Measurements from ENCODE around the gene CPT1C. TPM values are rescaled to one million over a fixed set of nuclear protein-coding genes. Genes with fewer than 3 reads are reported as not detected.

CPT1C gene
- total RNA-seq, 1 donor from 2014 or later = 3.9 TPM

DNA sequence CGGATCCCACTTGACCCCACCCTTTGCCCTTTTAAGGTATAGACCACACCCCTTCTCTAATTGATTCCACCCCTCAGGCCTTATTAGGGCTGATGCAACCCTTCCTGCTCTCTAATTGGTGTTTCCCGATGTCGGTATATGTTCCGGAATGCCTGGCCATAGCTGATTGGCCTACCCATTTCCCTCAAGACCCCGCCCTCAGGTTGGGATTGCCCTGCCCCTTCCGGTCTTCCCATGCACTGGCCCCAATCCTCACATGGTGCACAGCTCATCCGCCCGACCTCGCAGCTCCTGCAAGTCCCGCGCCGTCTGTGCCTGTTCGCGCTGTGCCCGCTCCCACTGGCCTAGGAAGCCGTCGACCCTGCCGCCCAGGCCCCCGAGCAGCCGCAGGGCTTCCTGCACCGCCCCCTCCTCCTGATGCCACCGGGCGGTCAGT, 54.0 kb downstream of the CPT1C start:
- Mint-ChIP-seq H3K27ac (no peak overlapping the region), H3K4me1 (ENCODE audit: low read depth) (no peaks in the 10 kb centered on the region), H3K4me3 (no peak overlapping the region), H3K27me3 (ENCODE audit: insufficient read depth) (peaks cover 3% of the 10 kb centered on the region), H3K9me3 (no peaks in the 10 kb centered on the region), H3K36me3 (ENCODE audit: low read depth) (no peaks in the 10 kb centered on the region)
- no peak for DNase-seq (ENCODE audit: low spot score)
- intact Hi-C loops (cut with micrococcal nuclease) = no loop called here

- no peaks in the 10 kb centered on the region for H3K4me1 Mint-ChIP-seq (ENCODE audit: low read depth)
- H3K27me3 Mint-ChIP-seq (ENCODE audit: insufficient read depth) = peaks cover 3% of the 10 kb centered on the region
- no peaks in the 10 kb centered on the region for H3K36me3 Mint-ChIP-seq (ENCODE audit: low read depth)
- no peak overlapping the region for H3K4me3 Mint-ChIP-seq
- peak; percentile 3 for DNase-seq (ENCODE audit: low spot score)
- no peaks in the 10 kb centered on the region for H3K9me3 Mint-ChIP-seq
- intact Hi-C loops (cut with micrococcal nuclease) = no loop called here
- H3K27ac Mint-ChIP-seq = no peak overlapping the region
These were observed 55.5 kb downstream of the CPT1C start for GRCh38 chr19:49746206-49746958.

- intact Hi-C loops (cut with micrococcal nuclease) = no loop called here
- H3K27ac Mint-ChIP-seq = no peak overlapping the region
- DNase-seq (ENCODE audit: low spot score) = no peak
- no peaks in the 10 kb centered on the region for H3K9me3 Mint-ChIP-seq
- no peak overlapping the region for H3K4me3 Mint-ChIP-seq
- H3K4me1 Mint-ChIP-seq (ENCODE audit: low read depth) = no peaks in the 10 kb centered on the region
- H3K27me3 Mint-ChIP-seq (ENCODE audit: insufficient read depth) = peaks cover 3% of the 10 kb centered on the region
- H3K36me3 Mint-ChIP-seq (ENCODE audit: low read depth) = no peaks in the 10 kb centered on the region
These were observed 58.3 kb downstream of the CPT1C start for GRCh38 chr19:49749055-49749716.

- Mint-ChIP-seq H3K4me1 (ENCODE audit: low read depth) (no peaks in the 10 kb centered on the region), H3K9me3 (no peaks in the 10 kb centered on the region), H3K4me3 (no peak overlapping the region), H3K27me3 (ENCODE audit: insufficient read depth) (peaks cover 4% of the 10 kb centered on the region), H3K36me3 (ENCODE audit: low read depth) (no peaks in the 10 kb centered on the region), H3K27ac (no peak overlapping the region)
- no peak for DNase-seq (ENCODE audit: low spot score)
- intact Hi-C loops (cut with micrococcal nuclease) = no loop called here
These were observed 58.9 kb downstream of the CPT1C start for GRCh38 chr19:49749771-49750170.

GRCh38 chr19:49752701-49753100, 61.8 kb downstream of the CPT1C start:
- H3K36me3 Mint-ChIP-seq (ENCODE audit: low read depth) = no peaks in the 10 kb centered on the region
- H3K9me3 Mint-ChIP-seq = peaks cover 10% of the 10 kb centered on the region

GRCh38 chr19:49755956-49756355, 65.0 kb downstream of the CPT1C start:
- Mint-ChIP-seq H3K4me3 (no peak overlapping the region), H3K27ac (no peak overlapping the region), H3K27me3 (ENCODE audit: insufficient read depth) (peaks cover 3% of the 10 kb centered on the region), H3K9me3 (peaks cover 10% of the 10 kb centered on the region), H3K36me3 (ENCODE audit: low read depth) (no peaks in the 10 kb centered on the region), H3K4me1 (ENCODE audit: low read depth) (no peaks in the 10 kb centered on the region)
- intact Hi-C loops (cut with micrococcal nuclease) = no loop called here
- DNase-seq (ENCODE audit: low spot score) = no peak

More at GRCh38 chr19:49752701-49753100, 61.8 kb downstream of the CPT1C start:
- Mint-ChIP-seq H3K27me3 (ENCODE audit: insufficient read depth) (peaks cover 4% of the 10 kb centered on the region), H3K27ac (no peak overlapping the region), H3K4me3 (no peak overlapping the region), H3K4me1 (ENCODE audit: low read depth) (no peaks in the 10 kb centered on the region)
- intact Hi-C loops (cut with micrococcal nuclease) = no loop called here
- DNase-seq (ENCODE audit: low spot score) = no peak

DNA sequence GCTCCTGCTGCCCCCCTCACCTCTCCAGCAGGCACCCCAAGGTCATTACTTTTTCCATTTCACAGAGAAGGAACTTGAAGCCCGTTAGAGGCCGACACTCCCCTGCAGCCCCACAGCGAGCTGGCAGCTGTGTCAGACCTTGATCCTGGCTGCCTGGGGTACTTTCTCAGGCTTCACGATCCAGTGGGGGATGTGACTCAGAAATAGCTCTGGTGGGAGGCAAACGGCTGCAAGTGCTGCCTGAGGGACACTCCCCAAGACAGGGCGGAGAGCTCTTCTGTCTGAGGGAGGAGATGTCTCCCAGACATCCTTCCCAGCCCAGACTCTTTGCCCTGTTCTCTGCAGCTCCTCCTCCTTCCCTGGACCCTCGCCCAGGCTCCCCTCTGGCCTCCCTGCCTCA, 67.4 kb downstream of the CPT1C start:
- Mint-ChIP-seq H3K9me3 (peaks cover 10% of the 10 kb centered on the region), H3K36me3 (ENCODE audit: low read depth) (no peaks in the 10 kb centered on the region), H3K4me3 (no peak overlapping the region), H3K27me3 (ENCODE audit: insufficient read depth) (peaks cover 3% of the 10 kb centered on the region), H3K4me1 (ENCODE audit: low read depth) (no peaks in the 10 kb centered on the region), H3K27ac (no peak overlapping the region)
- intact Hi-C loops (cut with micrococcal nuclease) = no loop called here
- no peak for DNase-seq (ENCODE audit: low spot score)

GRCh38 chr19:49761249-49761624, 70.3 kb downstream of the CPT1C start:
- Mint-ChIP-seq H3K27ac (no peak overlapping the region), H3K4me3 (no peak overlapping the region), H3K9me3 (peaks cover 2% of the 10 kb centered on the region), H3K36me3 (ENCODE audit: low read depth) (no peaks in the 10 kb centered on the region), H3K4me1 (ENCODE audit: low read depth) (peaks cover 8% of the 10 kb centered on the region), H3K27me3 (ENCODE audit: insufficient read depth) (peaks cover 2% of the 10 kb centered on the region)
- DNase-seq (ENCODE audit: low spot score) = no peak
- intact Hi-C loops (cut with micrococcal nuclease) = no loop called here

GRCh38 chr19:49761625-49762311, 70.9 kb downstream of the CPT1C start:
- DNase-seq (ENCODE audit: low spot score) = peak; percentile 5
- Mint-ChIP-seq H3K4me3 (peak overlapping the region; percentile 46), H3K9me3 (no peaks in the 10 kb centered on the region), H3K27me3 (ENCODE audit: insufficient read depth) (peaks cover 2% of the 10 kb centered on the region), H3K4me1 (ENCODE audit: low read depth) (peaks cover 8% of the 10 kb centered on the region), H3K36me3 (ENCODE audit: low read depth) (no peaks in the 10 kb centered on the region), H3K27ac (peak overlapping the region; percentile 73)
- intact Hi-C loops (cut with micrococcal nuclease) = no loop called here

- Mint-ChIP-seq H3K9me3 (no peaks in the 10 kb centered on the region), H3K27ac (peak within 1 kb of the TSS; percentile 73), H3K4me1 (ENCODE audit: low read depth) (peaks cover 19% of the 10 kb centered on the region), H3K27me3 (ENCODE audit: insufficient read depth) (peaks cover 2% of the 10 kb centered on the region), H3K4me3 (no peak within 1 kb of the TSS), H3K36me3 (ENCODE audit: low read depth) (no peaks in the 10 kb centered on the region)
- intact Hi-C loops (cut with micrococcal nuclease) = no loop called here
- DNase-seq (ENCODE audit: low spot score) = no peak
These were observed 72.3 kb downstream of the CPT1C start, which contains the start of gene TSKS for GRCh38 chr19:49763230-49763629. Gene TSKS, minus strand, starts transcription at chr19:49763306. Its CDS starts 59 bp downstream, at chr19:49763247.

Other genes with a start within 250 kb of the CPT1C start
- 0.16 TPM in 1 of 2 replicates, not detected in the other for gene SLC17A7, start 249.6 kb upstream of the CPT1C start, total RNA-seq
- gene PIH1D1, start 239.3 kb upstream of the CPT1C start, total RNA-seq = 124 and 126 TPM in 2 replicates
- 23.1 and 24.5 TPM in 2 replicates for gene ALDH16A1, start 237.9 kb upstream of the CPT1C start, total RNA-seq
- gene FLT3LG, start 216.9 kb upstream of the CPT1C start, total RNA-seq = 58.4 and 65.4 TPM in 2 replicates
- 2,876 and 2,988 TPM in 2 replicates for gene RPL13A, start 203.5 kb upstream of the CPT1C start, total RNA-seq
- 1,890 and 1,927 TPM in 2 replicates for gene RPS11, start 194.7 kb upstream of the CPT1C start, total RNA-seq
- gene FCGRT, start 178.5 kb upstream of the CPT1C start, total RNA-seq = 0.88 and 1.1 TPM in 2 replicates
- 2.0 and 2.1 TPM in 2 replicates for gene RCN3, start 163.1 kb upstream of the CPT1C start, total RNA-seq
- gene NOSIP, start 110.6 kb upstream of the CPT1C start, total RNA-seq = 72.1 and 77.5 TPM in 2 replicates
- 0.59 and 1.2 TPM in 2 replicates for gene PRRG2, start 109.8 kb upstream of the CPT1C start, total RNA-seq
- gene PRR12, start 99.9 kb upstream of the CPT1C start, total RNA-seq = 32.3 and 34.2 TPM in 2 replicates
- 4.4 and 4.7 TPM in 2 replicates for gene RRAS, start 51.0 kb upstream of the CPT1C start, total RNA-seq
- 75.4 and 79.7 TPM in 2 replicates for gene SCAF1, start 48.9 kb upstream of the CPT1C start, total RNA-seq
- gene IRF3, start 25.3 kb upstream of the CPT1C start, total RNA-seq = 149 and 156 TPM in 2 replicates
- gene BCL2L12, start 25.2 kb upstream of the CPT1C start, total RNA-seq = 72.2 and 73.7 TPM in 2 replicates
- 450 and 462 TPM in 2 replicates for gene PRMT1, start 13.8 kb upstream of the CPT1C start, total RNA-seq
- gene ADM5, start 1.5 kb upstream of the CPT1C start, total RNA-seq = 6.0 and 6.9 TPM in 2 replicates
- 1.3 and 2.0 TPM in 2 replicates for gene TSKS, start 72.2 kb downstream of the CPT1C start, total RNA-seq
- gene AP2A1, start 75.9 kb downstream of the CPT1C start, total RNA-seq = 61.1 and 63.6 TPM in 2 replicates
- gene FUZ, start 122.2 kb downstream of the CPT1C start, total RNA-seq = 14.0 and 18.8 TPM in 2 replicates
- gene MED25, start 127.2 kb downstream of the CPT1C start, total RNA-seq = 54.2 and 54.5 TPM in 2 replicates
- 107 and 113 TPM in 2 replicates for gene PTOV1, start 160.0 kb downstream of the CPT1C start, total RNA-seq
- gene PNKP, start 176.5 kb downstream of the CPT1C start, total RNA-seq = 138 and 141 TPM in 2 replicates
- 32.1 and 32.2 TPM in 2 replicates for gene AKT1S1, start 186.2 kb downstream of the CPT1C start, total RNA-seq
- 38.7 and 41.8 TPM in 2 replicates for gene TBC1D17, start 186.6 kb downstream of the CPT1C start, total RNA-seq
- 50.0 and 51.5 TPM in 2 replicates for gene IL4I1, start 205.8 kb downstream of the CPT1C start, total RNA-seq
- gene ATF5, start 238.1 kb downstream of the CPT1C start, total RNA-seq = 50.7 and 52.0 TPM in 2 replicates
- 231 and 238 TPM in 2 replicates for gene NUP62, start 238.4 kb downstream of the CPT1C start, total RNA-seq